DOHH2 (cell line): ENCODE data around the gene SYAP1.

Experiments
- H3F3A ChIP-seq: fragments of 200-600 bp; sonication (generic), shearing (Covaris generic); 2 replicates; pipeline ENCODE4 v1.6.0; 2016; ENCODE audit warnings: antibody characterized with exemption, mild to moderate bottlenecking; ENCODE audit not compliant: control insufficient read depth, insufficient read depth
- H3K27ac ChIP-seq: fragments of 200-600 bp; sonication (generic); 2 replicates; pipeline ENCODE4 v1.5.1; 2014; ENCODE audit warnings: low read depth, mild to moderate bottlenecking, low read length, moderate library complexity
- H3K27me3 ChIP-seq: fragments of 200-600 bp; sonication (generic); 2 replicates; pipeline ENCODE4 v1.6.1; 2014; ENCODE audit warnings: mild to moderate bottlenecking, low read length, mixed read lengths; ENCODE audit not compliant: control insufficient read depth
- H3K36me3 ChIP-seq: fragments of 200-600 bp; sonication (generic); 2 replicates; pipeline ENCODE4 v1.6.1; 2014; ENCODE audit warnings: mild to moderate bottlenecking, low read length, moderate library complexity, mixed read lengths; ENCODE audit not compliant: control insufficient read depth
- H3K4me1 ChIP-seq: fragments of 200-600 bp; sonication (generic); 2 replicates; pipeline ENCODE4 v1.6.1; 2014; ENCODE audit warnings: mild to moderate bottlenecking, low read length, mixed read lengths; ENCODE audit not compliant: control insufficient read depth
- H3K4me2 ChIP-seq: fragments of 200-600 bp; sonication (generic); 2 replicates; pipeline ENCODE4 v1.6.0; 2014; ENCODE audit warnings: mild to moderate bottlenecking, low read length, moderate library complexity
- H3K4me3 ChIP-seq: fragments of 200-600 bp; sonication (generic); 2 replicates; pipeline ENCODE4 v1.5.1; 2014; ENCODE audit warnings: mild to moderate bottlenecking, low read length, mixed read lengths
- H3K79me2 ChIP-seq: fragments of 200-600 bp; sonication (generic); 2 replicates; pipeline ENCODE4 v1.6.1; 2014; ENCODE audit warnings: mild to moderate bottlenecking, low read length, mixed read lengths; ENCODE audit not compliant: control insufficient read depth
- H3K9me2 ChIP-seq: fragments of 200-600 bp; sonication (generic); replicated peaks from 2 replicates; pipeline ENCODE4 v1.6.1; 2014; ENCODE audit warnings: mild to moderate bottlenecking, low read length, mixed read lengths; ENCODE audit not compliant: control insufficient read depth
- H3K9me3 ChIP-seq: fragments of 200-600 bp; sonication (generic); 2 replicates; pipeline ENCODE4 v1.6.1; 2014; ENCODE audit warnings: antibody characterized with exemption, low read length, mixed read lengths; ENCODE audit not compliant: control insufficient read depth, insufficient read depth
- H4K20me1 ChIP-seq: fragments of 200-600 bp; sonication (generic); 2 replicates; pipeline ENCODE4 v1.6.0; 2014; ENCODE audit warnings: low read depth, mild to moderate bottlenecking, antibody characterized with exemption, low read length, moderate library complexity; ENCODE audit not compliant: control insufficient read depth, insufficient read depth
- CTCF ChIP-seq: fragments of 200-600 bp; sonication (generic); IDR thresholded peaks from one replicate; pipeline ENCODE4 v1.5.1; 2014; ENCODE audit warnings: antibody characterized with exemption, mild to moderate bottlenecking, low read depth, low read length; ENCODE audit not compliant: poor library complexity, severe bottlenecking
- EZH2phosphoT487 ChIP-seq: fragments of 200-600 bp; sonication (generic); IDR thresholded peaks from 2 replicates; pipeline ENCODE4 v1.6.1; 2017; ENCODE audit warnings: borderline replicate concordance, mild to moderate bottlenecking, antibody characterized with exemption, low read length, moderate library complexity, mixed read lengths

SYAP1 gene

GRCh38 chrX:16743604-16744325 lies 24.4 kb downstream of the SYAP1 start:
- H3K27ac ChIP-seq: no peak overlapping the region
- no peak for TF ChIP-seq EZH2phosphoT487
- TF ChIP-seq CTCF: no peak
- H3K27me3 ChIP-seq: no peaks in the 10 kb centered on the region
- H3K79me2 ChIP-seq: no peaks in the 10 kb centered on the region
- peaks cover 30% of the 10 kb centered on the region for H3K36me3 ChIP-seq
- H3F3A ChIP-seq: no peaks in the 10 kb centered on the region
- H3K9me3 ChIP-seq: no peaks in the 10 kb centered on the region
- H3K4me3 ChIP-seq: no peak overlapping the region
- no peak overlapping the region for H3K4me2 ChIP-seq
- no peaks in the 10 kb centered on the region for H3K9me2 ChIP-seq
- no peaks in the 10 kb centered on the region for H4K20me1 ChIP-seq
- no peaks in the 10 kb centered on the region for H3K4me1 ChIP-seq

DNA sequence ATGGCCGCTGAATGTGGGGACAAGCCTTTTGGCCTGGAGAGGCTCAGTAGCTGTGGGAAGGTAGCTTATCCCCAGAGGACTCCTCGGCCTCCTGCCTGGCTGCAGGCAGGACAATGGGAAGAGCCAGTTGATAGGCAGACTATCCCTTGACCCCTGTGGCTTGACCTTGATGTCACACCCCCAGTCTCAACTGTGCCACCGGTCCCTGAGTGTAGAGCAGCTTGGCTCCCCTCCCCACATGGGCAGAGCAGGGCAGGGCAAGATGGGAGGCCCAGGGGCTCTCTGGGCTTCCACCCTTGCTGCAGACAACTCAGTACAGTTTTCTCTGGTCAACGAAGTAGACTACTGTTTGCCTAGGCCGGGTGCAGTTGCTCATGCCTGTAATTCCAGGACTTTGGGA lies 25.7 kb downstream of the SYAP1 start:
- Histone ChIP-seq H4K20me1 (no peaks in the 10 kb centered on the region), H3K79me2 (no peaks in the 10 kb centered on the region), H3K36me3 (peaks cover 35% of the 10 kb centered on the region), H3K4me2 (no peak overlapping the region), H3K9me3 (no peaks in the 10 kb centered on the region), H3K4me1 (no peaks in the 10 kb centered on the region), H3K27me3 (no peaks in the 10 kb centered on the region), H3K4me3 (no peak overlapping the region), H3K9me2 (no peaks in the 10 kb centered on the region), H3F3A (no peaks in the 10 kb centered on the region), H3K27ac (no peak overlapping the region)
- TF ChIP-seq EZH2phosphoT487 (no peak), CTCF (no peak)

DNA sequence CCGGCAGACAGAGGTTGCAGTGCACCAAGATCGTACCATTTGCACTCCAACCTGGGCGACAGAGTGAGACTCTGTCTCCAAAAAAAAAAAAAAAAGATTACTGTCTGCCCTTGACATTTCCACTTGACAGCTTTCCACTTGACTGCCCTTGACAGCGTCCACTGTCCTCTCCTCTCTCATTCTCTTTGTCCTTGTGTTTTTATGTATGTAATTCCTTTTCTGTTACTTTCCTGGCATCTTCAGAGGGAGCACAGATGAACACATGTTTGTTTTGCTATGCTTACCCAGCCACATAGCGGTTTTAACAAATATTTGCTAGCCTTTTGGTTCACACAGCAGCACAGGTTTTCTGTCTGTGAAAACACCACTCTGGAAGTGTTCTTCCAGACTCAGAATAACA lies 26.2 kb downstream of the SYAP1 start:
- H3K36me3 ChIP-seq: peaks cover 39% of the 10 kb centered on the region
- no peaks in the 10 kb centered on the region for H3K79me2 ChIP-seq

More for the DNA sequence above, 26.2 kb downstream of the SYAP1 start:
- no peaks in the 10 kb centered on the region for H3F3A ChIP-seq
- H3K9me3 ChIP-seq: no peaks in the 10 kb centered on the region
- no peak overlapping the region for H3K27ac ChIP-seq
- no peaks in the 10 kb centered on the region for H4K20me1 ChIP-seq
- no peak overlapping the region for H3K4me3 ChIP-seq
- no peaks in the 10 kb centered on the region for H3K9me2 ChIP-seq
- TF ChIP-seq CTCF: no peak
- no peak for TF ChIP-seq EZH2phosphoT487
- H3K27me3 ChIP-seq: no peaks in the 10 kb centered on the region
- no peak overlapping the region for H3K4me2 ChIP-seq
- H3K4me1 ChIP-seq: no peaks in the 10 kb centered on the region
